ENCODE measurements around the gene TRIM54.
"Not testable (repeated sequence)": the region's sequence is repeated elsewhere in the genome, so short reads cannot be mapped to it uniquely, and the experiment has no call there.

Gene TRIM54

GRCh38 chr2:27261241-27261925, 20.8 kb upstream of the TRIM54 start:
- DNase-seq, result no peak

GRCh38 chr2:27261926-27262298, 20.3 kb upstream of the TRIM54 start:
- DNase-seq, result no peak

GRCh38 chr2:27262379-27263286, 19.6 kb upstream of the TRIM54 start, which contains the start of gene SLC30A3:
Gene SLC30A3 (minus strand): TSS chr2:27263047. CDS start chr2:27262906, 141 bp downstream.
- DNase-seq, result no peak

GRCh38 chr2:27263287-27264252, 18.7 kb upstream of the TRIM54 start:
- no peak for DNase-seq

- DNase-seq, result no peak
Observed at GRCh38 chr2:27264253-27264752, 17.9 kb upstream of the TRIM54 start.

- no peak for DNase-seq
Observed at GRCh38 chr2:27264753-27265535, 17.3 kb upstream of the TRIM54 start.

GRCh38 chr2:27265536-27265870, 16.7 kb upstream of the TRIM54 start:
- DNase-seq, result no peak

GRCh38 chr2:27268296-27268695, 13.9 kb upstream of the TRIM54 start:
- DNase-seq, result not testable (repeated sequence)

GRCh38 chr2:27270131-27270530, 12.1 kb upstream of the TRIM54 start:
- no peak for DNase-seq

- no peak for DNase-seq
Observed at GRCh38 chr2:27270670-27271069, 11.6 kb upstream of the TRIM54 start.

- no peak for DNase-seq
Observed at GRCh38 chr2:27271631-27272340, 10.4 kb upstream of the TRIM54 start.

- DNase-seq, result not testable (repeated sequence)
Observed at GRCh38 chr2:27272537-27273522, 9.4 kb upstream of the TRIM54 start.

- DNase-seq, result no peak
Observed at GRCh38 chr2:27275211-27276150, 6.7 kb upstream of the TRIM54 start, which contains the start of gene DNAJC5G. Gene DNAJC5G (plus strand): TSS chr2:27275433. CDS start chr2:27276729, 1,296 bp downstream.

GRCh38 chr2:27278010-27278409, 4.2 kb upstream of the TRIM54 start:
- DNase-seq, result no peak

- no peak for DNase-seq
Observed at GRCh38 chr2:27280826-27281225, 1.4 kb upstream of the TRIM54 start.

GRCh38 chr2:27281442-27281841, 787 bp upstream of the TRIM54 start:
- no peak for DNase-seq

- DNase-seq, result no peak
Observed at GRCh38 chr2:27282892-27283291, 663 bp downstream of the TRIM54 start.

GRCh38 chr2:27284996-27285395, 2.8 kb downstream of the TRIM54 start:
- no peak for DNase-seq

GRCh38 chr2:27285481-27285880, 3.3 kb downstream of the TRIM54 start:
- DNase-seq, result no peak
